ENCODE data around the gene HOXA9. TPM values are rescaled to one million over a fixed set of nuclear protein-coding genes. Genes with fewer than 3 reads are reported as not detected.

Gene HOXA9
- total RNA-seq, 4 donors from 2014 or later = 5.4 to 10.9 (median 9.0) TPM

DNA sequence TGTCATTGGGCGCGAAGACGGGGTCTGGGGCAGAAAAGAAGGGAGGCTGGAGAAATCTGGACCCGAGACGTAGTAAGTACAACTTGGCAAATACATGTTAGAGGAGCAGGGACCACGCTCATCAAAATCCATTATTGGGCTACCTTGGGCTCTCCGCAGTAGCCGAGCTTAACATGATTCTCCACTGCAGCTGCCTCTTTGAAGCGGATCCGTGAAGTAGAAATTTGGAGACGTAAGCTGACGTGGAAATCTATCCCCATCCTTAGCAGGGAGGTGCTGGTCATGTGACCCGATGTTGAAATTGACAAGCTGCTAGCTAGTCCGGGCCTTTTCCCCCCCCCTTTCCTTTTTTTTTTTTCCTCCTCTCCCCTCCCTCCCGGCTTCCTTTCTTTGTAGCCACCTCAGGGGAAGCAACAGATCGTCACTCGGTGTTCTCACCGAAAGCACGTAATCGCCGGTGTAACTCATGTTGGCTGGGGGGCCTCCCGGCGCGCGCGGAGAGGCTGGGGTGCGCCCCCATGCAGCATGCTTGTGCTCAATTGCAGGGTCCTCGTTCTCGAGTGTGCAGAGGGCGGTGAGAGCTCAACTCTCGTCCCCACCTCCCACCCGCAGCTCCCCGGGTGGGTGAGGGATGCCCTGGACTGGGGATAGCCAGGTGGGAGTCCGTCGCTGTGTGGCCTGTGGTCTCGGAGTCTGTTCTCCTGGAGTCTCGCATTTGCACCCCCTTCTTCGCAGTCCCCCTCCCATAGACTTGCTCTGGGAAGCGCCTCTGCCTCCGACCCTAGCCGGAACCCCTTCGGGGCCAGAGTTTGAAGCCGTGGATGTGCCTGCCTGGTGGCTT, 19.9 kb upstream of the HOXA9 start, which contains the start of gene HOXA11:
HOXA11 (minus strand) TSS at position 220 of the 841 bp plus-strand sequence; CDS start at position 132, 88 bp downstream.
- TF ChIP-seq, protein P1, sequence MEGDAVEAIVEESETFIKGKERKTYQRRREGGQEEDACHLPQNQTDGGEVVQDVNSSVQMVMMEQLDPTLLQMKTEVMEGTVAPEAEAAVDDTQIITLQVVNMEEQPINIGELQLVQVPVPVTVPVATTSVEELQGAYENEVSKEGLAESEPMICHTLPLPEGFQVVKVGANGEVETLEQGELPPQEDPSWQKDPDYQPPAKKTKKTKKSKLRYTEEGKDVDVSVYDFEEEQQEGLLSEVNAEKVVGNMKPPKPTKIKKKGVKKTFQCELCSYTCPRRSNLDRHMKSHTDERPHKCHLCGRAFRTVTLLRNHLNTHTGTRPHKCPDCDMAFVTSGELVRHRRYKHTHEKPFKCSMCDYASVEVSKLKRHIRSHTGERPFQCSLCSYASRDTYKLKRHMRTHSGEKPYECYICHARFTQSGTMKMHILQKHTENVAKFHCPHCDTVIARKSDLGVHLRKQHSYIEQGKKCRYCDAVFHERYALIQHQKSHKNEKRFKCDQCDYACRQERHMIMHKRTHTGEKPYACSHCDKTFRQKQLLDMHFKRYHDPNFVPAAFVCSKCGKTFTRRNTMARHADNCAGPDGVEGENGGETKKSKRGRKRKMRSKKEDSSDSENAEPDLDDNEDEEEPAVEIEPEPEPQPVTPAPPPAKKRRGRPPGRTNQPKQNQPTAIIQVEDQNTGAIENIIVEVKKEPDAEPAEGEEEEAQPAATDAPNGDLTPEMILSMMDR (IDR thresholded peaks at IDR 0.05; ENCODE audit: low read depth) = no peak

DNA sequence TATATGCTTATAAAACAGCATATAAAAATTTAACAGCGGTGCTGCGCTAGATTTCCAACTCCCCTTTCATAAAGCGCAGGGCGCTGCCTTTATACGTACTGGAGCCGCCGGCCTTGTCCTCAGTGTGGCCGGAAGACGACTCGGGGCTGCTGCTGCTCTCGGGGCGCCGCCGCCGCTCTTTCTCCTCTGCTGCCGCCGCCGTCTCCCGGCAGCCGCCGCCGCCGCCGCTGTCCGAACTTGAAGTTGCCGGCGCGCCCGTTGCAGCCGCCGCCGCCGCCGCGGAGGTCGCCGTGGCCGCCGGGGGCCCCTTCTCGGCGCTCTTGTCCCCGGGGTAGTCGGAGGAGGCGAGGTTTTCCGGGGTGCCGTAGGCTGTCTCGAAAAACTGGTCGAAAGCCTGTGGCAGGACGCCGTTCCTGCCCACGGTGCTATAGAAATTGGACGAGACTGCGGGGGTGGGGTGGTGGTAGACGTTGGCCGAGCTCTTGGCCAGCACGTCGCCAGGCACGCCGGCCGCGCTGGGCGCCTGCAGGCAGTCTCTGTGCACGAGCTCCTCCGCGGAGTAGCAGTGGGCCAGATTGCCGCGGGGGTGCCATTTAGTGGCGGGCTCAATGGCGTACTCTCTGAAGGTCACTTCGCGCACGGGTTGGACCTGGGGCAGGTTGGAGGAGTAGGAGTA, 19.1 kb upstream of the HOXA9 start:
- TF ChIP-seq, protein P1 (IDR thresholded peaks at IDR 0.05; ENCODE audit: low read depth) = no peak

DNA sequence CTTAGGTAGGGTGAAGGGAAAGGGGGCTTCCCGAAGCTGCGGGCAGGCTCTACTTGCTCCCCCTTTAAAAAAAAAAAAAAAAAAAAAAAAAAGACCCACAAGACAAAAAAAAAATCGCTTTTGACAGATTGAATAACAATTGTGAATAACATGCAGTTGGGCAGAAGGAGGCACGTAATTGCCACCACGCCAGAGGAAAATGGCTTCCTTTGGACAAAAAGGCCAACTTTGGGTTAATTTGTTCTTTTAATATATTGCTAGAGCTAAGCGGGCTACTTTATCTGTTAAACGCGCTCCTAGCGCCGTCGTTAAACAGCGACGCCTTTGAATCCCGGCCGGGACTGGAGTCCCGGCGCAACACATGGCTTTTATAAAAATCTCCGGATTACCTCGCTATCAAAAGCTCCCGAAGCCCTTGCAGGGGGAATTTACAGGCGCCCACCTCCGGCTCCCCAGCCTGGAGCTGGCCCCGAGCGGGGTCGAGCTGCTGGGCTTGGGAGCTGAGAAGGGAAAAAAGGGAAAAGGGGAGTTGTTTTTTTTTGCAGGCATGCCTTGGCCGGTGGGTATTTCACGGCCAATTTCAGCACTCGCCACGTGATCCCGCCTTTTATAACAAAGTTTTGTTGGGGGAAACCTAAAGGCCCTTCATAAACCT, 18.5 kb upstream of the HOXA9 start:
- TF ChIP-seq, protein P1 (IDR thresholded peaks at IDR 0.05; ENCODE audit: low read depth) = no peak

DNA sequence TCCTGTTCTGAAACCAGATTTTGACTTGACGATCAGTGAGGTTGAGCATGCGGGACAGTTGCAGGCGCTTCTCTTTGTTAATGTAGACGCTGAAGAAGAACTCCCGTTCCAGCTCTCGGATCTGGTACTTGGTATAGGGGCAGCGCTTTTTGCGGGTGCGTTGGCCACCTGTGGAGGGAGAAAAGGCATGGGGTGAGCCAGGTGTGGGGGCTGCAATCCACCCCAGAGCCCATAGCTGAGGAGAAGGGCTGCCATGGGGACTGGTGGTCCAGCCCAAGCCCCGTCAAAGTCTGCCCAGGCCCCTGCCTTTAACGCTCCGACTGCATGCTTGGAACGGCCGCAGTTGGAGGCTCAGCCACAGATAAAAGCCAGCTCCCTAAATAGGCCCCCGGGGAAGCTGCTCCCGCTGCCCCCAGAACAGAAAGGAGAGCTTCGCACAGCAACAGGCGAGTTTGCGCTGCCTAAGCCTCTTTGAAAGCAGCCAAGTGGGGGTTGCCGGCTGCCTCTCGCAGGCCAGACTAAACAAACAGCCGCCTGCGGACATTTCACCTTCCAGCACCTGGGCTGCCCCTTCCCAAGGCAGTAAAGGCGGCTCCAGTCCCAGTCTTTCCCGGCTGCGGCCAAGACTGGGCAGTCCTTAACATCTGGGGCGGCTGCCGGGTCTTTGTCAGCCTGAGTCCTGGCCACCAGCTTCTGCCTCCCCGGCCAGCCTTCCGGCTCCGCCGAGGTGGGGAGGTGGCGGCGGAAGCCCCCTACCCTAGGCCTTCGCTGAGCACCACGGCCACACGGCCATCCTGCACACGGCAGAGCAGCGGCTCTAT, 17.7 kb upstream of the HOXA9 start:
- TF ChIP-seq, protein P1 (IDR thresholded peaks at IDR 0.05; ENCODE audit: low read depth) = no peak

DNA sequence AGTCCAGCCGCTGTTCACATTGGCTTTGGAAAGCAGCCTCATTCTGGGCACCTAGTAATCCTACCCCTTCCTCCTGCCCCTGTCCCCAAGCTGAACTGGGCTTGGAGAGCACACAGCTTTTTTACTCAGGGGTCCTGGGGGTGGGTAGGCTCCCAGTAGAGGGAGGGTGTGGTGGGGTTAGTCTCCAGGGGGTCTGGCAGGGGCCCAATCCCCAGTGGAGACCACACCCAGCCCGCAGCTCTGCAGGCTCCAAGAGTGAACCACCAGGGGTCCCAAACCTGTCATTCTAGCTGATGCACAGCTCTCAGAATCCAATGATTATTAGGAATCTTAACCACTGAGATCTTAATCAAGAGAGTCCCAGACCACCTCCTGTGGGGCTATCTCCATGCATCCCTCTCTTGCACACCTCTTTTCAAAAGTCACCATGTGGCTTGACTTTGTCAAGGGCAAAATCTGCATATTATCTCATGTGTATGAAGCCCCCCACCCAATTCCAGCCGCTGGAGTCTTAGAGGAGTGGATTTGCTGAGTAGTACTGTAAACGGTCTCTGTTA, 17.0 kb upstream of the HOXA9 start:
- TF ChIP-seq, protein P1 (IDR thresholded peaks at IDR 0.05; ENCODE audit: low read depth) = no peak

DNA sequence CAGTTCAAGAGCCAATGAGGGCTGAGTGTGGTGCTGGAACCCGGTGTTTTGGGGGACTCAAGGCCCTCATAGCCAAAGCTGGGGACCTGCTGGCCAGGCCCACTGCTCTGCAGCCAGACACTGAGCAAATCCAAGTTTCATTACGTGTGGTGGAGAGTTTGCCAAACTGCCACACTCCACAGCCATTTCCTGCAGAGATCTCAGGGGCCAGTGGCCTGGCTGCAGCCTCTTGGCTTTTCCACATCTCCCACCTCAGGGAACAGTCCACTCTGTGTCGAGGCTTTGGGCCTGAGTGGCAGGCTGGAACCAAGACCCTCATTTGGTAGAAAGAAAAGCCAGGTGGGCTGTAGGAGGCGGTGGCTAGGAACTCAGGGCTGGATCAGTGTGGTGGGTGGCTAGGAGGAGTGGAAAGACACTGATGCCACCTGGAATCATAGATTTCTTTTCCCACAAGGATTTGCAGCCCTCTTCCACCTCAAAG, 16.5 kb upstream of the HOXA9 start:
- TF ChIP-seq, protein P1 (IDR thresholded peaks at IDR 0.05; ENCODE audit: low read depth) = no peak

All from subcutaneous adipose tissue (tissue), 4 donors.